Fibroblast of lung (primary cell): ENCODE measurements around the gene ATXN1.
"Not testable (repeated sequence)": the region's sequence is repeated elsewhere in the genome, so short reads cannot be mapped to it uniquely, and the experiment has no call there.

ENCODE experiments used
- CTCF ChIP-seq, 2 donors: IDR thresholded peaks in 1 of 2; conservative IDR thresholded peaks in 1 of 2; 1 replicate in 1 of 2; 2 replicates in 1 of 2; pipeline ENCODE4 v1.5.1; 2011 to 2012; ENCODE audit warnings: low read length in 2 of 2, control low read depth in 1 of 2, inconsistent platforms in 1 of 2, low read depth in 1 of 2, mild to moderate bottlenecking in 1 of 2
- EZH2 ChIP-seq: IDR thresholded peaks from 2 replicates; pipeline ENCODE4 v1.5.1; 2012; ENCODE audit warnings: low read length, control low read depth, mild to moderate bottlenecking; ENCODE audit errors: missing control alignments

- not testable (repeated sequence) for TF ChIP-seq CTCF (conservative IDR thresholded peaks at IDR 0.05 in 1 of 2, IDR thresholded peaks at IDR 0.05 in 1 of 2; ENCODE audit: low read depth in 1 of 2, low read length in 2 of 2); EZH2
Measured at GRCh38 chr6:16706491-16706890, 54.8 kb downstream of the ATXN1 start.
